ENCODE data around the gene NCAPD2. TPM values are rescaled to one million over a fixed set of nuclear protein-coding genes. Genes with fewer than 3 reads are reported as not detected.

Gene NCAPD2
- polyA plus RNA-seq, 1 of the 3 experiments (the other 2 are of a cell fraction) = 46.9 TPM

GRCh38 chr12:6567112-6567670 is 73.3 kb downstream of the NCAPD2 start:
- peak overlapping the region; percentile 75 for H3K4me3 ChIP-seq (ENCODE audit: low read depth in 2 of 2, low read length in 1 of 2)
- peak overlapping the region; percentile 76 for H3K9ac ChIP-seq
- H3K9me2 ChIP-seq = no peaks in the 10 kb centered on the region
- peaks cover 46% of the 10 kb centered on the region for H3F3A ChIP-seq (replicated peaks; ENCODE audit: insufficient read depth)
- no peak for TF ChIP-seq FOXJ3 (CRISPR knock-in tag; IDR thresholded peaks at IDR 0.05)
- no peak for TF ChIP-seq IRF3 (IDR thresholded peaks at IDR 0.05; ENCODE audit: low read depth, low read length)
- TF ChIP-seq SIN3A (IDR thresholded peaks at IDR 0.05; ENCODE audit: borderline replicate concordance, low read depth, low read length) = no peak
- TF ChIP-seq EP300 (IDR thresholded peaks at IDR 0.05; ENCODE audit: borderline replicate concordance in 1 of 2, low read depth in 1 of 2, low read length in 1 of 2) = no peak
- TF ChIP-seq TAF1 (IDR thresholded peaks at IDR 0.05; ENCODE audit: borderline replicate concordance, low read depth, low read length) = no peak
- TF ChIP-seq ELF1 (IDR thresholded peaks at IDR 0.05) = no peak
- no peak for TF ChIP-seq REST (IDR thresholded peaks at IDR 0.05; ENCODE audit: low read depth, low read length)
- TF ChIP-seq NRF1 (IDR thresholded peaks at IDR 0.05; ENCODE audit: low read depth, low read length) = no peak
- no peak for TF ChIP-seq RCOR1 (IDR thresholded peaks at IDR 0.05; ENCODE audit: low read length)
- TF ChIP-seq TEAD4 (IDR thresholded peaks at IDR 0.05; ENCODE audit: borderline replicate concordance, insufficient read depth) = no peak
- no peak for TF ChIP-seq YY1 (IDR thresholded peaks at IDR 0.05; ENCODE audit: low read depth)
- no peak for TF ChIP-seq NFIC (IDR thresholded peaks at IDR 0.05; ENCODE audit: borderline replicate concordance)
- TF ChIP-seq CTCF (IDR thresholded peaks at IDR 0.05) = no peak
- TF ChIP-seq RFX5 (IDR thresholded peaks at IDR 0.05; ENCODE audit: low read length) = no peak
- TF ChIP-seq MEF2A (IDR thresholded peaks at IDR 0.05; ENCODE audit: borderline replicate concordance, low read depth) = no peak
- TF ChIP-seq MAX (IDR thresholded peaks at IDR 0.05; ENCODE audit: low read depth) = no peak
- TF ChIP-seq MXI1 (IDR thresholded peaks at IDR 0.05; ENCODE audit: low read depth, low read length) = no peak
- no peak for TF ChIP-seq GATA2 (CRISPR knock-in tag; IDR thresholded peaks at IDR 0.05)
- TF ChIP-seq SMC3 (IDR thresholded peaks at IDR 0.05; ENCODE audit: low read depth, low read length) = no peak
- no peak for TF ChIP-seq POLR2AphosphoS5 (IDR thresholded peaks at IDR 0.05; ENCODE audit: low read depth, low read length)
- peaks cover 65% of the 10 kb centered on the region for H3K79me2 ChIP-seq (ENCODE audit: insufficient read depth)
- H3K9me3 ChIP-seq = no peaks in the 10 kb centered on the region
- peak overlapping the region; percentile 31; the same call in 1 of the 2 replicates for H2AFZ ChIP-seq (ENCODE audit: low read depth)
- ChIA-PET POLR2A (interaction anchor here (1.4 to 1.8 kb wide), 4 partner anchors 13 to 157 kb away, joined by 5 to 12 read pairs (median 6); partner anchors contain the start of genes COPS7A and ZNF384), CTCF (interaction anchor here (0.7 to 4.9 kb wide), 8 partner anchors 9 to 305 kb away, joined by 3 to 69 read pairs (median 5); partner anchors contain the start of gene SPSB2)
- no peak for DNase-seq
- peaks cover 4 to 8% of the 10 kb centered on the region in 2 experiments; a peak in 2 of 4 replicates for H3K4me1 ChIP-seq (ENCODE audit: control insufficient read depth in 1 of 2, insufficient read depth in 2 of 2, low read depth in 1 of 2, low read length in 1 of 2)
- peak overlapping the region; percentile 60 to 83; a peak in 2 of 4 replicates for H3K27ac ChIP-seq (ENCODE audit: low read depth in 2 of 2, low read length in 1 of 2)
- H4K20me1 ChIP-seq (ENCODE audit: insufficient read depth) = no peaks in the 10 kb centered on the region
- whole genome bisulfite sequencing (ENCODE audit: low lambda C conversion rate) = 35% methylated on average over 8 of the region's 8 CpGs
- no peaks in the 10 kb centered on the region for H3K27me3 ChIP-seq (ENCODE audit: insufficient read depth)
- peak overlapping the region; percentile 95 for H3K4me2 ChIP-seq
- H3K36me3 ChIP-seq (replicated peaks in 1 of 2; ENCODE audit: control insufficient read depth in 1 of 2, insufficient read depth in 2 of 2, low read length in 1 of 2) = peaks cover 54 to 65% of the 10 kb centered on the region in 2 experiments
